Activated T-cell treated with anti-CD3 and anti-CD28 coated beads, Interleukin-2, amount 50 U/mL, for 72 hours (primary cell): ENCODE data around the gene IGFN1. TPM values are rescaled to one million over a fixed set of nuclear protein-coding genes. Genes with fewer than 3 reads are reported as not detected.

ENCODE experiments used
- total RNA-seq, 2 donors: library from RNA; stranded (reverse); gene quantifications; one replicate each; pipeline ENCODE4 v1.2.3, GENCODE V29; 2022

IGFN1 gene
- total RNA-seq, 2 donors from 2014 or later, result 0.02 to 0.46 TPM

Other genes starting within 250 kb of the IGFN1 start
- gene KIF21B, start 167.1 kb upstream of the IGFN1 start, total RNA-seq, result 100 to 1,000 TPM in 1 of 2 donors, 10 to 100 TPM in 1; 91.7 to 101 TPM
- not detected for gene CACNA1S, start 78.4 kb upstream of the IGFN1 start, total RNA-seq
- under 1 TPM; 0.16 to 0.22 TPM for gene ASCL5, start 63.6 kb upstream of the IGFN1 start, total RNA-seq
- 10 to 100 TPM; 25.8 to 30.2 TPM for gene TMEM9, start 36.4 kb upstream of the IGFN1 start, total RNA-seq
- not detected for gene PKP1, start 92.7 kb downstream of the IGFN1 start, total RNA-seq
- gene TNNT2, start 186.9 kb downstream of the IGFN1 start, total RNA-seq, result not detected
- not detected for gene LAD1, start 208.5 kb downstream of the IGFN1 start, total RNA-seq
- gene TNNI1, start 230.9 kb downstream of the IGFN1 start, total RNA-seq, result not detected